ENCODE results near the gene TMEM74B.
"Not testable (repeated sequence)": the region's sequence is repeated elsewhere in the genome, so short reads cannot be mapped to it uniquely, and the experiment has no call there.

Gene TMEM74B

DNA sequence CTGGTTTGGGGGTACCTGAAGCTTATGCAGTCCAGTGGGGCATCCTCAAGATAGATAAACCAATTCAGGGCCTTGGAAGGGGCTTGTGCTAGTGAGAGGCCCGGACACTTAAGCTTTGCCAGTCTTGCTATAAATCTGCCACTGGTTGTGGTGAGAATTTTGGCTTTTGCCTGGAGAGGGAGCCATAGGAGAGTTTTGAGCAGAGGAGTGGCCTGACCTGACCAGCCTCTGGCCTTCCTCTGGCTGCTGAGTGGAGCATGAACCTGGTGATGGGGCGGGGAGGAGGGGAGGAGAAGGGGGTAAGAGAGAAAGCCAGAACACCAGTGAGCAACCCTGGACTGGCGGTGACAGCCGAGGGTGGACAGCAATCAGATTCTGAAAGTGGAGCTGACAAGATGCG is 7.1 kb downstream of the TMEM74B start:
- no peak for DNase-seq

DNA sequence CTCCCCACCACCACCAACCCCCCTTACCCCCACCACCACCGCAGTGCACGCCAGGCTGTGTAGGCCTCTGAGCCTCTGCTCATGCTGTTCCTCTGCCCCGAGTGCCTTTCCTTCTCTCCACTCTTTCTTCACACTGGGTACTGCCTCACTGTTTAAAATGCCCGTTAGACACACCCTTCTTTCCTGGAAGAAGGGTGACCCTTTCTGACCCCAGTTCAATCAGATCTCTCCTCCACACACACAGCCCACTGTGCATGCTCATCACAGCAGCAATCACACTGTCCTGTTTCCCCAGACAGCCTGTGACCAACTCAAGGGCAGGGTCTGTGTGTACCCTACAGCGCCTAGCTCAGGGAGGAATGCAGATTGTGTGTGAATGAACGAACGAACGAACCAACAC is 10.0 kb downstream of the TMEM74B start:
- DNase-seq = no peak

DNA sequence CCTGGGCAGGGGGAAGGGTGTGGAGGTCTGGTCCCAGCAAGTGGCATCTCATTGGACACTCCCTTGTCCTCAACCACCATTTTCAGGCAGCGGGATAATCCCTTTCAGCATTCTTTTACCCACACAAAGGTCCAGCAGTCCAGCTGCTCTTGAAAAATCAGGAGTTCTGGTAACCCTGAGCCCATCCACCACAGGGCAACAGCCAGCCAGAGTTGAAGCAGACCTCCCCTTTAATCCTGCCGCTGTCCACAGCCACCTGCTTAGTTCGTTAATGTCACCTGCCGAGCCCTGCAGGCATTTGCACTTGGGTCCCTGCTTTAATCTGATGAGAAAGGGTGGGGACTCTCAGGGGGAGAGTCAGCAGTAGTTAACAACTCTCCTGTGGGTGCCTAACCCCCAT is 11.1 kb downstream of the TMEM74B start:
- DNase-seq = no peak

- DNase-seq = no peak
These were observed 13.2 kb downstream of the TMEM74B start for GRCh38 chr20:1171461-1172093.

DNA sequence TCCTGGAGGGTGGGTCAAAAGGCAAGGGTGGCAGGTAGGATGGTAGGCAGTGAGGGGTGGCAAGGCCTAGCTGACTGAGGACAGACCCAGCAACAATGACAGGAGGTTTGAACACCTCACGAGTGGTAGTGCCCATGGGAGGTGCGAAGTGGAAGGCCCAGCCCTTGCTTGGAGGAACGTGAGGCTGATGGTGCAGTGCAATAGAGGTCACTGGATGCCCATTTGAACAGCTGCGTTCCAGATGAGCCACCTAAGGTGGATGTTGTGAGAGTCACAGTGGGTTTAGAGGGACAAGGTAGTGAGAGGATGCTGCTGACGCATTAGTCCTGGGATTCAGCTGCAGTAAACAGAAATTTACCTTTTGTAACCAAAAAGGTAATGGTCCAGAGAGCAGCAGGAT is 15.6 kb downstream of the TMEM74B start:
- no peak for DNase-seq

- DNase-seq = no peak
These were observed 17.6 kb downstream of the TMEM74B start for GRCh38 chr20:1166948-1167720.

DNA sequence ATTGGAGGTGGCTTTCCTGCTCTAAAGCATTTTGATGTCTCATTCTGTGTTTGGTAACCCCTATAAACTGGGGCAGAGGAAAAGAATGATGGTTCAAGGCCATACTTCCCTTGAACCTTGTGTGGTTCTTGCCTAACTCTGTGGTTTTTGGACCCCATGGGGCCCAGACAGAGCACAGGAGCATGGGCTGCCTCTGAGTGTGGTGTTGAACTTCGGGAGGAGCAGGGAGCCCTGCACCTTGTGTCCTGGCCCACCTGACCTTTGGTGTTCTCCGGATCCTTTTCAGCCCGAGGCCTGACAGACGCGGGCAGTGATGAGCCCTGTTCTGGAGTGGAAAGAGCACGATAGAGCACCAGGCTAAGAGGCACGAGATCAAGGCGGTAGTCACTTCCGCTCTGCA is 18.8 kb downstream of the TMEM74B start:
- no peak for DNase-seq

- no peak for DNase-seq
These were observed 19.3 kb downstream of the TMEM74B start for GRCh38 chr20:1165521-1165920.

DNA sequence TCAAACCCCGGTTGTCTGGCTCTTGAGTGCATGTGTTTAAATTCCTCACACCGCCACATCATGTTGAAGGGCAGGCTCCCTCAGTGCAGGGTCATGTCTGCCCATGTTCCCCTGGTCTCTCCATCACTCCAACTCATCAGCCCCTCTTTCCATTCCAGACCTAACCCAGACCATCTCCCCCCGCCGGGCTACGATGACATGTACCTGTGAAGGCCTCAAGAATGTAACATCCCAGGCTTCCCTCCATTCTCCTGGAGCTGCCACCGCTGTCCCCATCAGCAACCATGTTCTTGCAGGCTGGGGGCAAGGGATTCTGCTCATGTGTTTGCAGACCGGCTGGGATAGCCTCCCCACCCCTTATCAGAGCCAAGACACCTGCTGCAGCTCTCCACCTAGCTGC is 19.9 kb downstream of the TMEM74B start:
- no peak for DNase-seq

- no peak for DNase-seq
These were observed 21.1 kb downstream of the TMEM74B start for GRCh38 chr20:1163653-1164052.

- no peak for DNase-seq
These were observed 21.7 kb downstream of the TMEM74B start for GRCh38 chr20:1163105-1163504.

DNA sequence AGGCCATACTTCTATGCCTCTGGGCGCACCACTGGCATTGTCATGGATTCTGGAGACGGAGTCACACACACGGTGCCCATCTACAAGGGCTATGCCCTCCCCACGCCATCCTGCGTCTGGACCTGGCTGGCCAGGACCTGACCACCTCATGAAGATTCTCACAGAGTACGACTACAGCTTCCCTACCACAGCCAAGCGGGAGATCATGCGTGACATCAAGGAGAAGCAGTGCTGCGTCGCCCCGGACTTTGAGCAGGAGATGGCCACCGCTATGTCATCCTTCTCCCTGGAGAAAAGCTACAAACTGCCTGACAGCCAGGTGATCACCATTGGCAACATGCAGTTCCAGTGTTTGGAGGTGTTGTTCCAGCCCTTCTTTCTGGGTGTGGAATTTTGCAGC is 23.8 kb downstream of the TMEM74B start:
- no peak for DNase-seq

DNA sequence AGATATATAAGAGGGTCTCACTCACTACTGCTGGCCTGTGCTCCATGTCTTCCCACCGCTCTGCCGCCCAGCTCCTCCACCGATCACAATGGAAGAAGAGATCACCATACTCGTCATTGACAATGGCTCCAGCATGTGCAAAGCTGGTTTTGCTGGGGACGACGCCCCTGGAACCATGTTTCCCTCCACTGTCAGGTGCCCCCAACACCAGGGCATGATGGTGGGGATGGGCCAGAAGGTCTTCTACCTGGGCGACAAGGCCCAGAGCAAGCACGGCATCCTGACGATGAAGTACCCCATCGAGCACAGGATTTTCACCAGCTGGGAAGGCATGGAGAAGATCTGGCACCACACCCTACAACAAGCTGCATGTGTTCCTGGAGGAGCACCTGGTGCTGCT is 24.3 kb downstream of the TMEM74B start:
- no peak for DNase-seq

DNA sequence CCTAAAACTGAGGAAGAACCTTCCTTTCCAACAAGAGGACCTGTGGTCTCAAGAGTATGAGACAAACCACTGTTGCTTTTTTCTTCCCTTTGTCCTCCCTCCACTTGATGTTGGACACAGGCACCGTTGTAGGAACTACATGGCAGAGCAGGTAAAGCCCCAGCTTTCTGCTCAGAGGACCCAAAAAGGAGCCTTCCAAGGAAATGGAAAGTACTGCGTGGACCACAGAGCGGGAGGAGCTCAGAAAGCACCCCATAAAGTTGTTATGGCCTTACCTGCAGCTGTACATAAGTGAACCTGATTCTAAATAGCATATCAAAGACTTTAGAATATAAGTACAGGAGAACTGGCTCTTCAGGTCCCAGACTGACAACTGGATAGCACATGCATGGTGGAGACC is 29.4 kb downstream of the TMEM74B start:
- no peak for DNase-seq

GRCh38 chr20:1154691-1155090 is 30.1 kb downstream of the TMEM74B start:
- DNase-seq = no peak

DNA sequence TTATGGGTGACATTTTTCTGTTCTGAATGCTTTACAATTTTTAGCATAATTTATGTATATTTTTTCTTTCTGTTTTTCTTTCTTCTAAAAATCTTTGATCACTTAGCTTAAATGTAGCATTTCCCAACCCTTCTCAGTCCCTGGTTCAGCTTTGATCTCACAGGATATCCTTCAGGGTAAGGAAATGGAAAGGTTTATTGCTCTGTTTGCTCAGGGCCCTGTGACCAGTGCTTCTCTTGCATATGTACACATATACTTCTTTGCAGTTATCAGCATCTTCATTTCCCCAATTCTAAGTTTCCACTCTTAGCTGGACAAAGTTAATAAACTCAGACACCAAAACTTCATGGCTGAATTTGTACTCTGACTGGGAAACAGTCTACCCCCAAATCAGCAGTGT is 30.6 kb downstream of the TMEM74B start:
- DNase-seq = no peak

DNA sequence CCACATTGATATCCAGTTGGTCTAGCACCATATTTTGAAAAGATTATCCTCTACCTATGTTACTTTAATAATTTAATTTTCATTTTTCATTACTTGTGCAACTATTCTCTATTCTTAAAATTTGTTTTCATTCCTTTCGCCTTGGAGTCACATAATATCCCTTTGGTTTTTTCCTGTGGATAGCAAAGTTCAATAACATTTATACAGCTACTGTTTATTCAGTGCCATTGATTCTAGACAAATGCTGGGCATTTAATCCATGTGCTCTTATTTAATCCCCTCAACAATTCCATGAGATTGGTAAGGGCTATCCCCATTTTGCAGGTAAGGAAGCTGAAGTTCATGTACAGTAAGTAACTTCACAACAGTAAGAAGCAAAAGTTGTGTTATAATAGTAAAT is 33.8 kb downstream of the TMEM74B start:
- no peak for DNase-seq

- no peak for DNase-seq
These were observed 34.6 kb downstream of the TMEM74B start for GRCh38 chr20:1150218-1150617.

- DNase-seq = not testable (repeated sequence)
These were observed 35.0 kb downstream of the TMEM74B start for GRCh38 chr20:1149812-1150211.

- no peak for DNase-seq
These were observed 37.8 kb downstream of the TMEM74B start for GRCh38 chr20:1146957-1147356.

GRCh38 chr20:1144401-1145172 is 40.2 kb downstream of the TMEM74B start:
- DNase-seq = no peak

GRCh38 chr20:1137236-1137635 is 47.5 kb downstream of the TMEM74B start:
- no peak for DNase-seq

DNA sequence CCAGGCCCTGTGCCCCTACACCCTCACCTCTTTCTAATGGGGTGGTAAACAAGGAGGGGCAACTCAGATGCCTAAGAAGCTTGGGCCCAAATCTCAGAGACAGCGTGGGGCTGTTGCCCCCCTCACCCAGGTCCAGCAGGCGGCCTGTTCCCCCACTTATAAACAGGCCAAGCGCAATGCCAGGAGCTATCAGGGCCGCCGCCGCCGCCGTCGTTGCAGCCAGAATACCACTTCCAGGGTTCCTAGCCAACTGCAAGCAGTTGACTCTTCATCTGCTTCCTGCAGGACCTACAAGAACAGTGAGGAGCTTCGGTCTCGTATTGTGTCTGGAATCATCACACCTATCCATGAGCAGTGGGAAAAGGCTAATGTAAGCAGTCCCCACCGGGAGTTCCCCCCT is 49.9 kb downstream of the TMEM74B start:
- no peak for DNase-seq

DNA sequence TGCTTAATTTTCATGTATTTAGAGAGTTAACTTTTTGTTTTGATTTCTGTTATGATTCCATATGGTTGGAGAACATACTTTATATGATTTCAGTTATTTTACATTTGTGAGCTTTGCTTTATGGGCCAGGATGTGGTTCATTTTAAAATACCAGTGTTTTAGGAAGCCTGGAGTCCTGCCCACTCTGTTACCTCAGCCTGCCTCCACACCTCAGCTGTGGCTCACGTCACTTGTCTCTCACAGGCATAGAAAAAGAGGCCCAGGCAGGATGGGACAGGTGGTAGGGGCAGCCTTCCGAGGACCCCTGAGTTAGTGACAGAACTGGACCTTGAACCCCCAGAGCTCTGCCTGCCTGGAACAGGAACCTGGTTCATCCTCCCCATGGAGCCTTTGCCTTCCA is 50.4 kb downstream of the TMEM74B start:
- no peak for DNase-seq

All from T1000 (cell line).